Activated CD4-positive, alpha-beta T cell treated with anti-CD3 and anti-CD28 coated beads, Interleukin-2, amount 50 U/mL, for 1 hour (primary cell): ENCODE results near the gene CDH4.
A peak's percentile ranks its signal among the peaks of the same experiment; 100 is the strongest.
"Not testable (repeated sequence)": the region's sequence is repeated elsewhere in the genome, so short reads cannot be mapped to it uniquely, and the experiment has no call there.

Source experiments
- DNase-seq: peaks from one replicate; pipeline ENCODE4 v3.0.0-alpha.2; 2020

The CDH4 gene

DNA sequence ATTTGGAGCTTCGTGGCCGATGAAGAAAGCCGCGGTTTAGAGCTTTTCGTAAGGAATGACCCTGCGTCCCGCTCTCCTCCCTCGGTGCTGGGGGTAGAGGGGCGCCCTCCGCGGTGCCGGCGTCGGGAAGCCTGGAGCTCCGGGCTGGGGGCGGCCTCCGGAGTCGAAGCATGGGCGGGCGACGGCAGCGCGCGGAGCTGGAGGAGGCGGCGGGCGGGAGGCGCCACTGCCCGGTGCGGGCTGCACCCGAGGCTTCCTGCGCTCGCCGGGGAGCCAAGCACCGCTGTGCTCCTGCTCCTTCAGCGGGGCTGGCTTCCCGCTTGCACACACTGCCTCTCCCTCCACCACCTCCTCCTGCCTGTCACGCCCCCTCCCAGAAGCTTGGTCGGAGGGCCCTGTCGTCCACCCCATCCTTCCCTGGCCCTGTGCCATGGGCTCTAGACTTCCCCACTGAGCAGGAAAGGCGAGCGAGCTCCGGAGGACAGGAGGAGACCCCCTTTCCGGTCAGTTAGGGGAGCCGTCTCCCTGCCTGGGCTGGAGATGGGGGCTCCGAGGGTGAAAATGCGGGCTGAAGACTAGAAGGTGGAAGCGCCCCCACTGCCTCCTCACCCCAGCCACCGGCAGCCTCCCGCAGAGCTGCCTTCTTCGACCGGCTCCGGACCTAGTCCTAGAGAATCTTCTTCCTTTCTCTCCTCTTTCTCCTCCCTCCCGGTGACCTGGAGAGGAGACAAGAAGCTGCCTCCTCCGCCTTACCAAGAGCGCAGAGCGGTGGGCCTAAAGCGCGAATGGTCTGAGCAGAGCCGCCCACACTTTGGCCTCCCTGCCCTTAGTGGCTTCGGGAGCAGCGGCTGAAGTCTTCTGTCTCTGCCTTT, 1.8 kb downstream of the CDH4 start:
- no peak for DNase-seq

GRCh38 chr20:61254881-61255626, 3.0 kb downstream of the CDH4 start:
- DNase-seq, result no peak

- no peak for DNase-seq
These were observed 4.3 kb downstream of the CDH4 start for GRCh38 chr20:61256365-61256764.

DNA sequence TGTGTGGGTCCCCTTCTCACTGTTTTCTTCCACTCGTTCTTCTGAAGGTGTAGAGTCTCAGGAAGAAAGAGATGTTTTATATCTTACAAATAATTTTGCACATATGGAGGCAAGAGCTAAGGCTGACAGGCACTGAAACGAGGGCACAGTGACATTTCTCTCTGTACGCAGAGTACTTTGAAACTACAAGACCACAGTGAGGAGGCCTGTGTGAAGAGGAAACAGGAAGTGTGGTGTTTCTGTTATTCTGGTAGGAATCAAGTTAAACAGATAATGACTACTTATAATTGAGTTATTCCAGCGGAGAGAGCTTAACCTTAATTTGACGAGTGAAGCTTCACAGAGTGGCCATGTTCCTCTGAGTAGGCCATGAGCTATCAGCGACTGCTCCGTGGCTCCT, 4.8 kb downstream of the CDH4 start:
- no peak for DNase-seq

- DNase-seq, result no peak
These were observed 5.5 kb downstream of the CDH4 start for GRCh38 chr20:61257611-61258010.

DNA sequence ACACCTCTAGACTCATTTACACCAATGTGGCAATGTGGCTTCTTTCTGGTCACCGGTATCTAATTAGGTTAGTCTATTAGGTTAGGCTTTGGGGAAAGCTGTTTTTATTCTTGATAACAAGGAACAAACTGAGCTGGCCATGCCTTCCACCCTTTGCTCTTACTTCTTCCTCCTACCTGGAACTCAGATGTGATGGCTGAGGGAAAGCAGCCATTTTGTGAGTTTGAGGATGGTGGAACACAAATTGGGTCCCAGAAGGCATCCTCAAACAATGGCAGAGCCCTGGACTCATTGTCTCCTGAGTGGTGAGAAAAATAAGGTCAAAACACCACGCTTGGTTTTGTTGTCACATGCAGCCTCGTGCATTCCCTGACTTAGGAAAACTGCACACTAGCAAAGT, 7.7 kb downstream of the CDH4 start:
- no peak for DNase-seq

DNA sequence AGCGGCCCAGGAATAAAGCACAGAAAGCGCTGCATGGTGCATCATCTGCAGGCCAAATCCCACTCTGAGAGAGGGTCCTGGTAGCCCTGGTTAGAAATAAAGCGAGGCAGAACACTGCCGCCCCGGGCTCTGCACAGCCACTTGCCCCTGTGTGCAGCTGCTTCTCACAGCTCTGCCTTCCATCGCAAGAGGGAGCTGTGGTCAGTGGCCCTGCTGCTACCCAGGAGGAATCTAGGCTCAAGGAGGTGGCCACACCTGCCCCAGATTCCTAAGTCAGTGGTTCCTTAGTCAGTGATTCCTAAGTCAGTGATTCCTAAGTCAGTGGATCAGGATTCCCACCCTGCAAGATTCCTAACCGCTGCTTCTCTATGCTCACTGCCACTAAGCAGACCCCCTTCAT, 8.8 kb downstream of the CDH4 start:
- no peak for DNase-seq

DNA sequence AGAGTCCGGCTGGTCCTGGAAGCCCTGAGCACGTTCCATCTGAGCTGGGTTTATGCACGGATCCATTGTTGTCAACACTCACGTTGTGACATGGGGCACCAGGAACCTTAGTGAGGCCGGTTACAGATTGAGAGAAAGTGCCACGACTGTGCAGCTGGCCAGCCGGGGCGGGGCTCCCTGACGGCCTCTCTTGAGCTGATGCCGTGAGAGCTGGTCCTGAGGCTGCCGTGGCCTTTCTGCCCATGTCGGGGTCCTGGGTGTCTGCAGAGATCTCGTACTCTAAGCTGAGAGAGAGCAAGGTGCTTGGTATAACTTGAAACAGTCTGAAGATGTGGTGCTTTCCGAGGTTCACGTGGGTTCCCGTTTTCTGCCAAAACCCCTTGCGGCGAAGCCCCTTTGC, 10.0 kb downstream of the CDH4 start:
- no peak for DNase-seq

- no peak for DNase-seq
These were observed 10.5 kb downstream of the CDH4 start for GRCh38 chr20:61262514-61262913.

DNA sequence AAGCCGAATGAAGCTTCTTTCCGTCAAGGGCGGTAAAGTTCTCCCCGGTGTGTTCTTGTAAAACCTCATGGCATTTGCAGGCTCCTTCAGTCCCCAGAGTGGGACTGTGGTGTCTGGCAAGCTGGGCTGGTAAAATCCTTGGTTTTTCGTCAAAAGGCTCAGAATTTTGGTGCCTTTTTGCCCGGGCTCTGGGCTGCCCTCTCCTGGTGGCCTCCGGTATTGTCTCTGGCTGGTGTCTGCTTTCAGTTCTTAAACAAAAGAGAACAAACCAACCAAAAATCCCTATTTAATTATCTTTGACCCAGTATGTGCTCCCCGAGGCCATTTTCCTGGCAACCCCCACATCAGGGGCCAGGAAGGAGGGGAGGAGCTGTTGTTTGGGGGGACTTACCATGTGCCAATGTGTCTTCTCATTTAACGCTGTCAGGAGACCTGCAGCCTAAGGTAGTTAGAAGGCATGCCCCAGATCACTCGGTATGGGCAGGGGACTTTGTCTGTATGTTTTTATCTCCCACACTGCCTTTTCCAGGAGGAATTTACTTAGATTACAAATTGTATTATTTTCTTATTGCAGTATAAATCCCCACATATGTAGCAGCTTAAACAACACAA, 11.1 kb downstream of the CDH4 start:
- DNase-seq, result peak; percentile 16

- DNase-seq, result no peak
These were observed 11.9 kb downstream of the CDH4 start for GRCh38 chr20:61263938-61264337.

DNA sequence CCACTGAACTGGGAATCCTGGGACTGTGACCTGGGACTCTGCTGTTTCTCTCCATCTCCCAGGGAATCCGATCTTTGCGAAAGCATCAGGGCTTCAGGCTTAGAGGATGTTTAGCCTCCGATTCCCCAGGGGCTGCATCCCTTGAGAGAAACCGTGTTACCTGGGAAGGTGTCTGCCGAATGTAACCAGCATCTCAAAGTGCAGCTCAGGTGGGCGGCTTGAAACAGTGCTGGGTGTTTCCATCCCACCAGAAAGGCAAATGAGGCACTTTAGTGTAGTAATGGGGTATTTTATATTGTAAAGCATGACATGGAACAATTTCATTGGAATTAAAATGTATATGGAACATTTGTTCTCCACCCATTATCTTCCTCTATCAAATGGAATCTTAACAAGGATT, 15.2 kb downstream of the CDH4 start:
- DNase-seq, result no peak

- no peak for DNase-seq
These were observed 16.0 kb downstream of the CDH4 start for GRCh38 chr20:61268024-61268423.

- no peak for DNase-seq
These were observed 19.5 kb downstream of the CDH4 start for GRCh38 chr20:61271312-61272231.

GRCh38 chr20:61273024-61273423, 21.0 kb downstream of the CDH4 start:
- not testable (repeated sequence) for DNase-seq

DNA sequence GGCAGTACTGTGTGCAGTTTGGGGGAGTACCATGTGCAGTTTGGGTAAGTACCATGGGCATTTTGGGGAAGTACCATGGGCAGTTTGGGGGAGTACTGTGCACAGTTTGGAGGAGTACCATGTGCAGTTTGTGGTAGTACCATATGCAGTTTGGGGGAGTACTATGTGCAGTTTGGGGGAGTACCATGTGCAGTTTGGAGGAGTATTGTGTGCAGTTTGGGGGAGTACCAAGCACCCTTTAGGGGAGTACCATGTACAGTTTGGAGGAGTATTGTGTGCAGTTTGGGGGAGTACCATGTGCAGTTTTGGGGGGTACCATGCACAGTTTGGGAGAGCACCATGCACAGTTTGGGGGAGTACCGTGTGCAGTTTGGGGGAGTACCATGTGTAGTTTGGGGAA, 21.6 kb downstream of the CDH4 start:
- not testable (repeated sequence) for DNase-seq

GRCh38 chr20:61274326-61274725, 22.3 kb downstream of the CDH4 start:
- DNase-seq, result no peak

- no peak for DNase-seq
These were observed 26.2 kb downstream of the CDH4 start for GRCh38 chr20:61278296-61278695.

DNA sequence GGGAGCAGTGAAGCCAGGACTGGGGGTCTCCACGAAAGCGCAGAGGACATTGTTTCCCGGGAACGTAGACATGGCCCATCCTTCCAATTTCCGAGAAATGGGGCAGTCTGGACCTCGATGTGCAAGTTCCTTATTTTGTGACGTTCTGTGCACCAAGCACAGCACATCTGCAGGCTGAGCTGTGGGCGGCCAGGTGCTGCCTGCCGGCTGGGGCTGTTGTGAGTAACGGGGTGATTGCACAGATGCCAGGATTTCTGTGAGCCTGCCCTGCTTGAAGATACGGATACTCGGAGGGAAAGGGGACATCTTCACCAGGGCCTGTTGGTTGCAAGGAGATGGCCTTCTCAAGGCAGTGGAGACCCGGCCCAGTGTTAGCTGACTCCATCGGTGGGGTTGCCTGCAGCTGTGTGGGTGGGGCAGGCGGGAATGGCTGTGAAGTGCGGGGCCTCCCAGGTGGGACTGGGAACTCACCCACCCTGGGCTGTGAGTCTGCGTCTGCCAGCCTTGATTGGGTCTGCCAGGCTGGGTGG, 27.6 kb downstream of the CDH4 start:
- DNase-seq, result no peak

DNA sequence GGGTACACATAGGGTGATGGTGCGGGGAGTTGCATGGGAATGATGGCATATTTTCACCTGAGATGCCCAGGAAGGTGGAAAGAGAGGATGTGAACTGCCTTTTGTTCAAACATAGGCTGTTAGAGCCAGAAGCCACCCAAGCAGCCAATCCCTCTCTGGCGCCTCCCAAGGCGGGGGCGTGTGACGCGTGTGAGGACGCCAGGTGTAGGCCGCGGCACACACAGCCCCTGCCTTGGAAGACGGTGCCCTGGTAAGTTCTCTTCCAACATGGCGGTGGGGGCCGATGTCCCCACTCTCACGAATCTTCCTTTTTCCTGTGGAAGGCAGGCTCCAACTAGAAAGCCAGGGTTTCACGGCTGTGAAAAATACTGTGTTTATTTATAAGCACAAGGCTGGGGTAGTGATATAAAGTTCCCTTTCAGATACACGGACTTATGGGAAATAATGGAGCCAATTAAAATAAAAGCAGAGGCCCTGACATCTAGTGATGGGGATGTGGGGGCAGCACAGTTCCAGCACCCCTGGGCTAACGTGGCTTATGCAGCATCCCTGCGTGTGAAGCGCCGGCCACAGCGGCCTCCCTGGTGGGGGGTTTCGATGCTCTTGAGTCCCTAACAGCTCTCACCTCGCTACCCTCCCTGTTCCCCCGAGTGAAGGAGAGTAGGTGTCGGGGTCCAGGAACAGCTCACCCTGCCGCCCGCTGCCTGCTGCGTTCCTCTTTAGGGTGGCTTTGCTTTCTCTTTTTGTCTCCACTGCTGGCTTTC, 28.3 kb downstream of the CDH4 start:
- DNase-seq, result no peak

GRCh38 chr20:61281286-61281795, 29.3 kb downstream of the CDH4 start:
- DNase-seq, result no peak
